ENCODE results near the gene STRN4. TPM values are rescaled to one million over a fixed set of nuclear protein-coding genes. Genes with fewer than 3 reads are reported as not detected.

Gene STRN4
- total RNA-seq, 1 experiment from 2014 or later = 151 TPM

GRCh38 chr19:46717034-46717715 lies 29.1 kb downstream of the STRN4 start, which contains the start of gene PRKD2:
Gene PRKD2 (minus strand): TSS chr19:46717114. CDS start chr19:46716370, 744 bp downstream.
- H3K27me3 Mint-ChIP-seq (ENCODE audit: unreplicated experiment) = no peaks in the 10 kb centered on the region
- CTCF ChIA-PET = interaction anchor here (0.6 to 1.5 kb wide), 4 partner anchors 26 to 948 kb away, joined by 3 to 16 read pairs (median 7); partner anchors contain the start of gene DACT3
- peaks cover 93% of the 10 kb centered on the region for H3K36me3 Mint-ChIP-seq (ENCODE audit: insufficient read depth, unreplicated experiment)
- peak within 1 kb of the TSS; percentile 94 for H3K4me3 Mint-ChIP-seq (ENCODE audit: low read depth, unreplicated experiment)
- BruUV-seq (replicated peaks) = no TSS peak
- peaks cover 28% of the 10 kb centered on the region for H3K4me1 Mint-ChIP-seq (ENCODE audit: low read depth, unreplicated experiment)
- no peaks in the 10 kb centered on the region for H3K9me3 Mint-ChIP-seq (ENCODE audit: low read depth, unreplicated experiment)
- peak within 1 kb of the TSS; percentile 96 for H3K27ac Mint-ChIP-seq (ENCODE audit: unreplicated experiment)
- TF ChIP-seq, protein P1, sequence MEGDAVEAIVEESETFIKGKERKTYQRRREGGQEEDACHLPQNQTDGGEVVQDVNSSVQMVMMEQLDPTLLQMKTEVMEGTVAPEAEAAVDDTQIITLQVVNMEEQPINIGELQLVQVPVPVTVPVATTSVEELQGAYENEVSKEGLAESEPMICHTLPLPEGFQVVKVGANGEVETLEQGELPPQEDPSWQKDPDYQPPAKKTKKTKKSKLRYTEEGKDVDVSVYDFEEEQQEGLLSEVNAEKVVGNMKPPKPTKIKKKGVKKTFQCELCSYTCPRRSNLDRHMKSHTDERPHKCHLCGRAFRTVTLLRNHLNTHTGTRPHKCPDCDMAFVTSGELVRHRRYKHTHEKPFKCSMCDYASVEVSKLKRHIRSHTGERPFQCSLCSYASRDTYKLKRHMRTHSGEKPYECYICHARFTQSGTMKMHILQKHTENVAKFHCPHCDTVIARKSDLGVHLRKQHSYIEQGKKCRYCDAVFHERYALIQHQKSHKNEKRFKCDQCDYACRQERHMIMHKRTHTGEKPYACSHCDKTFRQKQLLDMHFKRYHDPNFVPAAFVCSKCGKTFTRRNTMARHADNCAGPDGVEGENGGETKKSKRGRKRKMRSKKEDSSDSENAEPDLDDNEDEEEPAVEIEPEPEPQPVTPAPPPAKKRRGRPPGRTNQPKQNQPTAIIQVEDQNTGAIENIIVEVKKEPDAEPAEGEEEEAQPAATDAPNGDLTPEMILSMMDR (IDR thresholded peaks at IDR 0.05; ENCODE audit: unreplicated experiment) = no peak
- intact Hi-C loops (cut with micrococcal nuclease; ENCODE audit: unreplicated experiment) = no loop called here
- peak; percentile 95 for DNase-seq

DNA sequence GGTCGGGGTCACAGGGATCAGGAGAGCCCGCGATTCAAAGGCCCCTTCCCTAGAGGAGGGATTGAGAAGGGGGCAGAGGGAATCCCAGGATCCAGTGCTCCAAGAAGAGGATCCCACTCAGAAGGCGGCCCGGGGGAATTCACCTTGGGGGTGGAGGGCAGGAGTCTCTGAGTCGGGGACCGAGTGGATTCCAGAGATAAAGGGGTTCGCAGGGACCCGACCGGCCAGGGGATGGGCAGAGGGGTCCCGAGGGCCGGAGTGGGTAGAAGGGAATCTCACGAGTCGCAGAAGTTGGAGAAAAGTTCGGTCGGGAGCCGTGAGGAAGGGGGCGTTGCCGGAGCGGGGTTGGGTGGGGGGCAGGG lies 29.6 kb downstream of the STRN4 start:
- Mint-ChIP-seq H3K27me3 (ENCODE audit: unreplicated experiment) (no peaks in the 10 kb centered on the region), H3K27ac (ENCODE audit: unreplicated experiment) (peak overlapping the region; percentile 96), H3K36me3 (ENCODE audit: insufficient read depth, unreplicated experiment) (peaks cover 93% of the 10 kb centered on the region), H3K4me3 (ENCODE audit: low read depth, unreplicated experiment) (peak overlapping the region; percentile 94), H3K9me3 (ENCODE audit: low read depth, unreplicated experiment) (no peaks in the 10 kb centered on the region), H3K4me1 (ENCODE audit: low read depth, unreplicated experiment) (peaks cover 28% of the 10 kb centered on the region)
- no peak for DNase-seq
- intact Hi-C loops (cut with micrococcal nuclease; ENCODE audit: unreplicated experiment) = no loop called here
- CTCF ChIA-PET = interaction anchor here (0.6 to 1.5 kb wide), 4 partner anchors 25 to 947 kb away, joined by 3 to 16 read pairs (median 7); partner anchors contain the start of gene DACT3
- TF ChIP-seq, protein P1 (IDR thresholded peaks at IDR 0.05; ENCODE audit: unreplicated experiment) = no peak
- BruUV-seq (replicated peaks) = TSS peak; percentile 26

- DNase-seq = peak; percentile 41
- H3K27ac Mint-ChIP-seq (ENCODE audit: unreplicated experiment) = peak overlapping the region; percentile 96
- intact Hi-C loops (cut with micrococcal nuclease; ENCODE audit: unreplicated experiment) = no loop called here
- H3K4me1 Mint-ChIP-seq (ENCODE audit: low read depth, unreplicated experiment) = peaks cover 28% of the 10 kb centered on the region
- TF ChIP-seq, protein P1 (IDR thresholded peaks at IDR 0.05; ENCODE audit: unreplicated experiment) = no peak
- H3K36me3 Mint-ChIP-seq (ENCODE audit: insufficient read depth, unreplicated experiment) = peaks cover 89% of the 10 kb centered on the region
- CTCF ChIA-PET = interaction anchor here (0.6 to 1.5 kb wide), 4 partner anchors 13 to 947 kb away, joined by 3 to 16 read pairs (median 8); partner anchors contain the start of gene DACT3
- no TSS peak for BruUV-seq (replicated peaks)
- H3K27me3 Mint-ChIP-seq (ENCODE audit: unreplicated experiment) = no peaks in the 10 kb centered on the region
- peak overlapping the region; percentile 94 for H3K4me3 Mint-ChIP-seq (ENCODE audit: low read depth, unreplicated experiment)
- H3K9me3 Mint-ChIP-seq (ENCODE audit: low read depth, unreplicated experiment) = no peaks in the 10 kb centered on the region
Observed at GRCh38 chr19:46715975-46716671, 30.1 kb downstream of the STRN4 start.

DNA sequence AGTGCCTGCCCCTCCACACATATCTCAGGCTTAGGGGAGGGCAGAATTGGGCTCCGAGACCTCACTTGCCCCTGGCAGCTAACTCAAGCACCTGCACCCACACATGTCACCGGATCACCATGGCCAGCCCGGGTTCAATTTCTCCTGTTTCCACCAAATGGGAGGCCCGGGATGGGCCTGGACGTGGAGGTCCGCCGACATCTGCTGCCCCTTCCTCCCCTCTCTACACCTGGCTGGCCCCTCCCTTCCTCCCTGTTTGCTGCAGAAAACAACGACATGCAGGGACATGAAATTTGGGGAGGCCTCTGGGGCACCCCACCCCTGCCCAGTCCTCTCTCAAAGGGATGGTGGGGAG lies 30.7 kb downstream of the STRN4 start:
- Mint-ChIP-seq H3K4me3 (ENCODE audit: low read depth, unreplicated experiment) (peak overlapping the region; percentile 94), H3K27me3 (ENCODE audit: unreplicated experiment) (no peaks in the 10 kb centered on the region), H3K4me1 (ENCODE audit: low read depth, unreplicated experiment) (peaks cover 28% of the 10 kb centered on the region), H3K9me3 (ENCODE audit: low read depth, unreplicated experiment) (no peaks in the 10 kb centered on the region), H3K36me3 (ENCODE audit: insufficient read depth, unreplicated experiment) (peaks cover 85% of the 10 kb centered on the region), H3K27ac (ENCODE audit: unreplicated experiment) (peak overlapping the region; percentile 96)
- TF ChIP-seq, protein P1 (IDR thresholded peaks at IDR 0.05; ENCODE audit: unreplicated experiment) = no peak
- BruUV-seq (replicated peaks) = no TSS peak
- intact Hi-C loops (cut with micrococcal nuclease; ENCODE audit: unreplicated experiment) = no loop called here
- no peak for DNase-seq
- CTCF ChIA-PET = interaction anchor here (0.8 to 1.5 kb wide), 2 partner anchors 14 to 54 kb away, joined by 9 to 16 read pairs; partner anchors contain the start of gene DACT3
